HG02840 (cell line): ENCODE measurements around the gene AMY1C.
"Not testable (repeated sequence)": the region's sequence is repeated elsewhere in the genome, so short reads cannot be mapped to it uniquely, and the experiment has no call there.

Experiments used
- ATAC-seq: cut with Tn5 transposase; IDR thresholded peaks from one replicate; pipeline ENCODE4 v1.9.1; 2021; ENCODE audit warnings: mild to moderate bottlenecking, moderate library complexity, moderate number of reproducible peaks; ENCODE audit not compliant: unreplicated experiment, low FRiP score

Gene AMY1C

DNA sequence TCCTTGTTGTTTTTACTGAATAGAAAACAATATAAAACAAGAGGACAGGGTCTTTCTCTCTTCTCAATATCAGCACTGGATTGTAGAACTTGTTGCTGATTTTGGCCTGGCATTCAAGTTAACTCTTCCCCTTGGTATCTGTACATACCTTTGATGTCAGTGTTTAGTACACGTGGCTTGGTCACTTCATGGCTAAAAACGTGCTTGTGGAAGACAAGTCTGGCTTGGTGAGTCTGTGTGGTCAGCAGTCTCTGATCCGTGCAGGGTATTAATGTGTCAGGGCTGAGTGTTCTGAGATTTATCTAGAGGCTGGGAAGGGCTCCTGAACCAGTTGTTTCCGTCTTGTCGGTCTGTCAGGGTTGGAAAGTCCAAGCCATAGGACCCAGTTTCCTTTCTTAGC, at the start of gene AMY1C:
AMY1C (plus strand) TSS at position 301 of the 400 bp plus-strand sequence. CDS start 572 bp downstream, outside the sequence.
- not testable (repeated sequence) for ATAC-seq

DNA sequence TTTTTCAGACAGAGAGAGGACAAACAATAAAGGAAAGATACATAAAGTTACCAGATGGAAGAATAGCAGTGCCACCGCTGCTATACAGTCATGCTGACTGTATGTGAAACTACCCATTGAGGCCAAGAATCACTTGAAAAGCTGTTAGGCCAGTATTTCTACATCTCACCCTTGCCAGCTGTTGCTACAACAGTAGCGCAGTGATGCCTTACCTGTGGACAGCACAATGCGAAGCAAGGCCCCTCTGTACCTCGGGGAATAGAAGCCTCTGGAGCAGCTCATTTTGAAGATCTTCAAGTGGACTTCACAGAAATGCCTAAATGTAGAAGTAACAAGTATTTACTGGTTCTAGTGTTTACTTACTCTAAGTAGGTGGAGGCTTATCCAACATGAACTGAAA, 49.0 kb upstream of the AMY1C start:
- not testable (repeated sequence) for ATAC-seq

DNA sequence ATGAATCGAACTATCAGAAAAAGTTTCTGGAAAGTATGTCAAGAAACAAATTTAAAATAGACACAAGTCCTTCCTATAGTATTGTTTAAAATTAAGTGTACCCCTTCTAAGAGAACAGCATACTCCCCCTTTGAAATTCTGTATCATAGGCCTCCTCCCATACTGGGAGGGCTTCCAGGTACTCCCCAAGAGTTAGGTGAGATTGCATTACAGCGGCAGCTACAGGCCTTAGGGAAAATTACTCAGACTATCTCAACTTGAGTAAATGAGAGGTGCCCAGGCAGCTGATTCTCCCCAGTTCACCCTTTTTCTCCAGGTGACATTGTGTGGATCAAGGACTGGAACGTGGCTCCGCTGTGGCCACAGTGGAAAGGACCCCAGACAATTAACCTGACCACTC, 48.4 kb upstream of the AMY1C start:
- not testable (repeated sequence) for ATAC-seq

DNA sequence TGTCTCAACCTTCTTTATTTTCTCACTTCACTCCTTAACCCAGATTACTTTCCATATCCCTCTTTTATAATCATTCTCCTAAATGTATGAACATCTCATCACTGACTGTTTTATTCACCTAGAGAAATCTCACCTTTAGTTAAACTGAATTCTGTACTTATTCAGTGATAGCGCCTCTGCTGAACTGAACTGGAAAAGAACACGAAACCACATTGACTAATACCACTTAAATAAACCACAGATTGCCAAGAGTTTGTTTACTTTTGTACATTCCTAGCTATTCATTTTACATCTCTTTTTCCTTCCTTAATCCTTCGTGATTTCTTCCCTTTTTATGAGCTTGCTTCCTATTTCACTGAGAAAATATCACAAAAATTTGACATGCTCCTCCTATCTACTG, 42.0 kb upstream of the AMY1C start:
- ATAC-seq, result not testable (repeated sequence)

DNA sequence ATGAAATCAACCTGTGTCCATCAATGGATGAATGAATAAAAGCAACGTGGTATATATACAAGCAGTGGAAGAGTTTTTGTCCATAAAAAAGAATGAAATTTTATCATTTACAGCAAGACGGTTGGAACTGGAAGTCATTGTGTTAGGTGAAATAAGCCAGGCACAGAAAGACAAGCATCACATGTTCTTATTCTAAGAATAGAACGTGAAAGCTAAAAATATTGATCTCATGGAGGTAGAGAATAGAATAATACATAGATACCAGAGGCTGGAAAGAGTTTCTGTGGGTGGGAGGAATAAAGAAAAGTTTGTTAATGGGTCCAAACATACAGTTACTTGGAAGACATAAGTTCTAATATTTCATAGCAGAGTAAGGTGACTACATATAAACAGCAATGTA, 39.3 kb upstream of the AMY1C start:
- ATAC-seq, result not testable (repeated sequence)

DNA sequence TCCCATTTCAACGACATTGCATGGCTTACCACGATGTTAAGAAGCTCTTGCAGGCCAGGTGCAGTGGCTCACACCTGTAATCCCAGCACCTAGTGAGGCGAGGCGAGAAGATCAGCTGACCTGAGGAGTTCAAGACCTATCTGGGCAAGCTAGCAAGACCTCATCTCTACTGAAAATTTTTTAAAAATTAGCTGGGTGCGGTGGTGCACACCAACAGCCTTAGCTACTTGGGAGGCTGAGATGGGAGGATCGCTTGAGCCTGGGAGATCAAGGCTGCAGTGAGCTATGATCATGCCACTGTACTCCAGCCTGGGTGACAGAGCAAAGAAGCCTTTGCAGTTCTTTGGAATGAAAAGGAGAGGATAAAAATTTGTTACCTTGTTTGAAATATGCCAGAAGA, 32.3 kb upstream of the AMY1C start:
- ATAC-seq, result not testable (repeated sequence)

DNA sequence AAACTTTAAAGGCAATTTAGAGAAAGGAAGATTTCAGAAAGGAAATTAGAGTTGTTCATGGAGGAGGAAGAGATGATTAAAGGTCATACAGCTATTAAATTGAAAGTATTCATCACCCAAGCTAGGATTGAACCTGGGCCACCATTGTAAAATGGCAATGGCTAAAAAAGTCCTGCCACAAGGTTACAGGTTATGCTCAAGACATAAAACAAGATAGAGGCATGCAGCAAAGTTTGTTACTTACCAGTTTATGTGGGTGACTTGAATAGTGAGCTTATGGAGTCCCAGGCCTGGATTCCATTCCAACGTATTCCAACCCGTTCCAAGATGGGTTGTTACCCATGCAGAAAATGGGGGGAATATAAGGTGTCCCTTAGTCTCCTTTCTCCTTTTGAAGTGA, 28.2 kb upstream of the AMY1C start:
- ATAC-seq, result not testable (repeated sequence)

DNA sequence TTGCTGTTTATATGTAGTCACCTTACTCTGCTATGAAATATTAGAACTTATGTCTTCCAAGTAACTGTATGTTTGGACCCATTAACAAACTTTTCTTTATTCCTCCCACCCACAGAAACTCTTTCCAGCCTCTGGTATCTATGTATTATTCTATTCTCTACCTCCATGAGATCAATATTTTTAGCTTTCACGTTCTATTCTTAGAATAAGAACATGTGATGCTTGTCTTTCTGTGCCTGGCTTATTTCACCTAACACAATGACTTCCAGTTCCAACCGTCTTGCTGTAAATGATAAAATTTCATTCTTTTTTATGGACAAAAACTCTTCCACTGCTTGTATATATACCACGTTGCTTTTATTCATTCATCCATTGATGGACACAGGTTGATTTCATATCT, 14.4 kb upstream of the AMY1C start:
- ATAC-seq, result not testable (repeated sequence)

DNA sequence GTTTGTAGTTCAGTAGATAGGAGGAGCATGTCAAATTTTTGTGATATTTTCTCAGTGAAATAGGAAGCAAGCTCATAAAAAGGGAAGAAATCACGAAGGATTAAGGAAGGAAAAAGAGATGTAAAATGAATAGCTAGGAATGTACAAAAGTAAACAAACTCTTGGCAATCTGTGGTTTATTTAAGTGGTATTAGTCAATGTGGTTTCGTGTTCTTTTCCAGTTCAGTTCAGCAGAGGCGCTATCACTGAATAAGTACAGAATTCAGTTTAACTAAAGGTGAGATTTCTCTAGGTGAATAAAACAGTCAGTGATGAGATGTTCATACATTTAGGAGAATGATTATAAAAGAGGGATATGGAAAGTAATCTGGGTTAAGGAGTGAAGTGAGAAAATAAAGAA, 11.7 kb upstream of the AMY1C start:
- not testable (repeated sequence) for ATAC-seq

DNA sequence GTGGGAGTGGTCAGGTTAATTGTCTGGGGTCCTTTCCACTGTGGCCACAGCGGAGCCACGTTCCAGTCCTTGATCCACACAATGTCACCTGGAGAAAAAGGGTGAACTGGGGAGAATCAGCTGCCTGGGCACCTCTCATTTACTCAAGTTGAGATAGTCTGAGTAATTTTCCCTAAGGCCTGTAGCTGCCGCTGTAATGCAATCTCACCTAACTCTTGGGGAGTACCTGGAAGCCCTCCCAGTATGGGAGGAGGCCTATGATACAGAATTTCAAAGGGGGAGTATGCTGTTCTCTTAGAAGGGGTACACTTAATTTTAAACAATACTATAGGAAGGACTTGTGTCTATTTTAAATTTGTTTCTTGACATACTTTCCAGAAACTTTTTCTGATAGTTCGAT, 5.2 kb upstream of the AMY1C start:
- ATAC-seq, result not testable (repeated sequence)

DNA sequence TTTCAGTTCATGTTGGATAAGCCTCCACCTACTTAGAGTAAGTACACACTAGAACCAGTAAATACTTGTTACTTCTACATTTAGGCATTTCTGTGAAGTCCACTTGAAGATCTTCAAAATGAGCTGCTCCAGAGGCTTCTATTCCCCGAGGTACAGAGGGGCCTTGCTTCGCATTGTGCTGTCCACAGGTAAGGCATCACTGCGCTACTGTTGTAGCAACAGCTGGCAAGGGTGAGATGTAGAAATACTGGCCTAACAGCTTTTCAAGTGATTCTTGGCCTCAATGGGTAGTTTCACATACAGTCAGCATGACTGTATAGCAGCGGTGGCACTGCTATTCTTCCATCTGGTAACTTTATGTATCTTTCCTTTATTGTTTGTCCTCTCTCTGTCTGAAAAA, 4.7 kb upstream of the AMY1C start:
- not testable (repeated sequence) for ATAC-seq

DNA sequence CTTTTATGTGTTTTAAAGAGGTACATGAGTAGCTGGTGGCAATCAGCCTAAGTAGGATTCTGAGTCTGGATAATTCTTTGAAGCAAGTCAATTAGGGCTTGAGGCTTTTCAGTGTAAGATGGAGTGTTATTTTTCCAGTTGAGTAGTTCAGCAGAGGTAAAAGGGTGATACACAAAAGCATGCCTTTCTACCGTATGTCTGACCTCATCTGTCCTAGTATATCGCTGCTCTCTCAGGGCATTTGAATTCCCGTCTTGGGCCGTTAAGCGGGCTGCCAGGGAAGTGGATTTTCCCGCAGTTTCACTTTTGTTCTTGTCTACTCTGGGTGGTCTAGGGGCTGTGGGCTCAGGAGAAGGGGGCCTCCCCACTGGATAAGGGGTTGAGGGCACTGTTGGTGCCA, 1.4 kb upstream of the AMY1C start:
- ATAC-seq, result not testable (repeated sequence)

DNA sequence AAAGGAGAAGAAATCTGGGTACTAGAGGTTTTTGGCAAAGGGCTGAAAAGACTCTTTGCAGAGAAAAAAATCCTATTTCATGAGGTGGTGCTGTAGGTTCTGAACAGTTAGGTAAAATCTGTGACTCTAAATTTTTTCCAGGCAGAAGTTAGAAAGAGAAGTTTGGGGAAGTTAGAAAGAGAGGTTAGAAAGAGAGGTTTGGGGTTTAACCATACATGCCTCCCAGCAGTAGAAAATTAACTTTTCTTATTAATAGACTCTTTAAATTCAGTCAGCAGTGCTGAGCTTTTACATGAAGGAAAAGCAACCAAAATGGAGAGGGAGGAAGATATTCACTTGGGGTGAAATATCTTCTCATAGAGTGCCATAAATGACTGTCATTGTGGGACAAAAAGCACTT, 12.2 kb downstream of the AMY1C start:
- ATAC-seq, result no peak

DNA sequence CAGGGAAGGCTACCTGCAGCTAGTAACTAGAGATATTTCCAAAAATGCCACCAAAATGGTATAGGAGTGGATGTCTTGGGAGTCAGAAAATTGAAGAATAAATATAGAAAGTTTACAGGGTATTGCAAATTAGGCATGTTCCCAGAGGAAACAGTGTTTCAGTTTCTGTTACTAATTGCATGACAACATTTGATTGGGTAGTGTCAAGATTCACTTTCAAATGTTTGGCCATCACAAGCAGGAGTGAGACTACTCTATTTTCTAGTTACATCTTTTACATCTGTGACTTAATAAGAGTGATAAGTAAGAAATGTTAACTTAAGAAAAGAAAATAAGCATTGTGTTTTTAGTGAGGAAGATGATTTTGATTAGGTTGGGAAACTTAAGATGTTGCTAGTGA, 30.2 kb downstream of the AMY1C start:
- no peak for ATAC-seq

DNA sequence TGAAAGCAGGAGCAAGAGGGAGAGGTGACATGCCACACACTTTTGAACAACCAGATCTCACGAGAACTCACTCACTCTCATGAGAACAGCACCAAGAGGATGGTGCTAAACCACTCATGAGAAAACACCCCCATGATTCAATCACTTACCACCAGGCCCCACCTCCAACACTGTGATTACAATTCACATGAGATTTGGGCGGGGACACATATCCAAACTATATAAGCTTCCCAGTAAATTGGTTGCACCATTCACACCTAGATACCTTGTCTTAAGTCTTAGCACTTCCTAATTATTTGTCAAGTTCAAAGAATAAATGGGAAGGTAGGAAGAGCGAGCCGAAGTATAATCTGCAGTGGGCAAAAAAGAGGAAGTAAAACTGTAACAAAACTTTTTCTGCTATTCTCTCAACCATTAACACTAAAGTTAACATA, 34.3 kb downstream of the AMY1C start:
- peak; percentile 53 for ATAC-seq

DNA sequence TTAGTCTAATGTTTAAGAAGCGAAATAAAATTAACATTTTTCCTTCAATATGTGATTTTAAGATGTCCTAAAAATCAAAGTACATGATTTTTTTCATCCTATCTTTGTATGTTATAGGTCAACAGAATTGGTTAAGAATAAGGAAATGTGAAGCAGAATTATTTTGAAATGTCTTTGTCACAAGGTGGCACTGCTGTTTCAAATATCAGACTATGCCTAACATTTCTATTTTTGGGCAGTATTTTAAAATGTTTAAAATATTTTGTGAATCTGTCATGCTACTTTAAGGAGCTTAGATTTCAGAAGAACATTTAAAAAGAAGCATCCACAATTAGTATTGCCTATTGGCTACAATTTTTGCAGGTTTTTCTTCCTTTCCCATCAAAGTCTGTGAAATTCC, 38.7 kb downstream of the AMY1C start:
- no peak for ATAC-seq

DNA sequence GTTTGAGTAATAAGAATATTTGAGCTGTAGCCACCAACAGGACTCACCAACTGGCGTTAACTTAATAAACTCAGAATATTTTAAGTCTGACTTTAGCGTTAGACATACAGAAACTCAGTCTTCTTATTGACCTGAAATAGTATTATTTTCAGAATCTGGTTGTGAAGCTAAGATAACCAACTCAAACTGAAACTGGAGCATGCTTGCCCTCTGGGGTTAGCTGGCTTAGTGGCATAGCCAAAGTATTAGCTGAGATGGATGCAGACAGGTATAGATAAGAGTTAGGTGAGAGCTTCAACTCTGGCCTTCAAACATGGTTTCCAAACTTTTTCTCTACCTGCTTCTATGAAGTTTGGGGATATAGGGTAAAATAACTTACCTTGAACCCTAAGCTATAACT, 40.5 kb downstream of the AMY1C start:
- ATAC-seq, result no peak
